Loucy (cell line): ENCODE measurements around the gene NDUFB10.

Experiments
- EZH2phosphoT487 ChIP-seq: fragments of 200-600 bp; IDR thresholded peaks from 2 replicates; pipeline ENCODE4 v1.6.1; 2018; ENCODE audit warnings: antibody characterized with exemption, mild to moderate bottlenecking, moderate library complexity, borderline replicate concordance
- TF ChIP-seq, protein P1 (sequence below): fragments of 200-600 bp; sonication (generic); conservative IDR thresholded peaks from 2 replicates; pipeline ENCODE4 v1.5.1; 2014; ENCODE audit warnings: mild to moderate bottlenecking, antibody characterized with exemption, low read length

DNA sequence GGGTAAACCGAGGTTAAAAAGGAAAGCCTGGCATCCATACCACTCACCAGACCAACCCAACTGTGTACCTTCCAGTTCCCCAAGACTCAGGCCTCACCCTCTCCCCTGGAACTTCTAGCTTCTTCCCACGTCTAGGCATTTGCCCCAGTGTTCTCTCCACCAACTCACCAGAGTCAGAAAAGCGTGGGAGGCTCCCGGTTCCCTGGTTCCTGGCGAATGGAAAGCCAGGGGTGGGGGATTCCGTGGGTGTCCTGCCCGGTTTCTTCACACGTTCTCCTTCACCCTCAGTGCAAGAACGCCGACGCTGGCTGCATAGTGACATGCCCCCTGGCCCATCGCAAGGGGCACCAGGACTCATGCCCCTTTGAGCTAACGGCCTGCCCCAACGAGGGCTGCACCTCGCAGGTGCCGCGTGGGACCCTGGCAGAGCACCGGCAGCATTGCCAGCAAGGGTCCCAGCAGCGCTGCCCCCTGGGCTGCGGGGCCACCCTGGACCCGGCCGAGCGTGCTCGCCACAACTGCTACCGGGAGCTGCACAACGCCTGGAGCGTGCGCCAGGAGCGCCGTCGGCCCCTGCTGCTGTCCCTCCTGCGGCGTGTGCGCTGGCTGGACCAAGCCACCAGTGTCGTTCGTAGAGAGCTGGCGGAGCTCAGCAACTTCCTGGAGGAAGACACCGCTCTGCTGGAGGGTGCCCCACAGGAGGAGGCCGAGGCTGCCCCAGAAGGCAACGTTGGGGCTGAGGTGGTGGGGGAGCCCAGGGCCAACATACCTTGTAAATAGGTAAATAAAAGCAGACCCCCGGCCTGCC is 9.0 kb downstream of the NDUFB10 start:
- TF ChIP-seq, protein P1, sequence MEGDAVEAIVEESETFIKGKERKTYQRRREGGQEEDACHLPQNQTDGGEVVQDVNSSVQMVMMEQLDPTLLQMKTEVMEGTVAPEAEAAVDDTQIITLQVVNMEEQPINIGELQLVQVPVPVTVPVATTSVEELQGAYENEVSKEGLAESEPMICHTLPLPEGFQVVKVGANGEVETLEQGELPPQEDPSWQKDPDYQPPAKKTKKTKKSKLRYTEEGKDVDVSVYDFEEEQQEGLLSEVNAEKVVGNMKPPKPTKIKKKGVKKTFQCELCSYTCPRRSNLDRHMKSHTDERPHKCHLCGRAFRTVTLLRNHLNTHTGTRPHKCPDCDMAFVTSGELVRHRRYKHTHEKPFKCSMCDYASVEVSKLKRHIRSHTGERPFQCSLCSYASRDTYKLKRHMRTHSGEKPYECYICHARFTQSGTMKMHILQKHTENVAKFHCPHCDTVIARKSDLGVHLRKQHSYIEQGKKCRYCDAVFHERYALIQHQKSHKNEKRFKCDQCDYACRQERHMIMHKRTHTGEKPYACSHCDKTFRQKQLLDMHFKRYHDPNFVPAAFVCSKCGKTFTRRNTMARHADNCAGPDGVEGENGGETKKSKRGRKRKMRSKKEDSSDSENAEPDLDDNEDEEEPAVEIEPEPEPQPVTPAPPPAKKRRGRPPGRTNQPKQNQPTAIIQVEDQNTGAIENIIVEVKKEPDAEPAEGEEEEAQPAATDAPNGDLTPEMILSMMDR = no peak
- TF ChIP-seq EZH2phosphoT487 = no peak
